ENCODE measurements around the gene PHLDA1.

GRCh38 chr12:75977952-75978671 is 53.5 kb downstream of the PHLDA1 start:
- TF ChIP-seq SNIP1 (IDR thresholded peaks at IDR 0.05; ENCODE audit: low read depth) (no peak), RNF2 (IDR thresholded peaks at IDR 0.05) (no peak), E4F1 (CRISPR knock-in tag; IDR thresholded peaks at IDR 0.05; ENCODE audit: borderline replicate concordance) (no peak), PBX2 (CRISPR knock-in tag; IDR thresholded peaks at IDR 0.05; ENCODE audit: low read depth) (no peak), PBX2 (tag; conservative IDR thresholded peaks at IDR 0.05; ENCODE audit: low read depth) (peak; percentile 89), HDAC2 (IDR thresholded peaks at IDR 0.05) (0 out of 2 replicates have a peak, but pooled peaks have one; percentile 31), ERF (CRISPR knock-in tag; IDR thresholded peaks at IDR 0.05) (no peak)

Measured in K562 (cell line).